ENCODE results near the gene SLC12A4. TPM values are rescaled to one million over a fixed set of nuclear protein-coding genes. Genes with fewer than 3 reads are reported as not detected.
A peak's percentile ranks its signal among the peaks of the same experiment; 100 is the strongest.

The SLC12A4 gene
- polyA plus RNA-seq, 1 experiment, result 115 TPM

- ChIA-PET CTCF (interaction anchor here (0.9 to 2.2 kb wide), 4 partner anchors 10 to 58 kb away, joined by 3 to 5 read pairs (median 4); no protein-coding TSS in a partner anchor), POLR2A (interaction anchor here (0.7 kb wide), 1 partner anchor 255 kb away, joined by 3 read pairs; no protein-coding TSS in a partner anchor)
- DNase-seq (ENCODE audit: low read depth), result no peak
- H3K27me3 ChIP-seq (ENCODE audit: control insufficient read depth, insufficient read depth, low read length), result 0 out of 2 replicates have a peak, but pooled peaks cover 5% of the 10 kb centered on the region
- no peak overlapping the region for H3K4me3 ChIP-seq (ENCODE audit: low read depth, low read length)
- H3K36me3 ChIP-seq (ENCODE audit: control insufficient read depth, insufficient read depth, low read length), result no peaks in the 10 kb centered on the region
- TF ChIP-seq, protein P1, sequence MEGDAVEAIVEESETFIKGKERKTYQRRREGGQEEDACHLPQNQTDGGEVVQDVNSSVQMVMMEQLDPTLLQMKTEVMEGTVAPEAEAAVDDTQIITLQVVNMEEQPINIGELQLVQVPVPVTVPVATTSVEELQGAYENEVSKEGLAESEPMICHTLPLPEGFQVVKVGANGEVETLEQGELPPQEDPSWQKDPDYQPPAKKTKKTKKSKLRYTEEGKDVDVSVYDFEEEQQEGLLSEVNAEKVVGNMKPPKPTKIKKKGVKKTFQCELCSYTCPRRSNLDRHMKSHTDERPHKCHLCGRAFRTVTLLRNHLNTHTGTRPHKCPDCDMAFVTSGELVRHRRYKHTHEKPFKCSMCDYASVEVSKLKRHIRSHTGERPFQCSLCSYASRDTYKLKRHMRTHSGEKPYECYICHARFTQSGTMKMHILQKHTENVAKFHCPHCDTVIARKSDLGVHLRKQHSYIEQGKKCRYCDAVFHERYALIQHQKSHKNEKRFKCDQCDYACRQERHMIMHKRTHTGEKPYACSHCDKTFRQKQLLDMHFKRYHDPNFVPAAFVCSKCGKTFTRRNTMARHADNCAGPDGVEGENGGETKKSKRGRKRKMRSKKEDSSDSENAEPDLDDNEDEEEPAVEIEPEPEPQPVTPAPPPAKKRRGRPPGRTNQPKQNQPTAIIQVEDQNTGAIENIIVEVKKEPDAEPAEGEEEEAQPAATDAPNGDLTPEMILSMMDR (IDR thresholded peaks at IDR 0.05; ENCODE audit: insufficient read depth, low read depth, low read length), result no peak
Observed at GRCh38 chr16:67982011-67982696, 13.7 kb upstream of the SLC12A4 start.

DNA sequence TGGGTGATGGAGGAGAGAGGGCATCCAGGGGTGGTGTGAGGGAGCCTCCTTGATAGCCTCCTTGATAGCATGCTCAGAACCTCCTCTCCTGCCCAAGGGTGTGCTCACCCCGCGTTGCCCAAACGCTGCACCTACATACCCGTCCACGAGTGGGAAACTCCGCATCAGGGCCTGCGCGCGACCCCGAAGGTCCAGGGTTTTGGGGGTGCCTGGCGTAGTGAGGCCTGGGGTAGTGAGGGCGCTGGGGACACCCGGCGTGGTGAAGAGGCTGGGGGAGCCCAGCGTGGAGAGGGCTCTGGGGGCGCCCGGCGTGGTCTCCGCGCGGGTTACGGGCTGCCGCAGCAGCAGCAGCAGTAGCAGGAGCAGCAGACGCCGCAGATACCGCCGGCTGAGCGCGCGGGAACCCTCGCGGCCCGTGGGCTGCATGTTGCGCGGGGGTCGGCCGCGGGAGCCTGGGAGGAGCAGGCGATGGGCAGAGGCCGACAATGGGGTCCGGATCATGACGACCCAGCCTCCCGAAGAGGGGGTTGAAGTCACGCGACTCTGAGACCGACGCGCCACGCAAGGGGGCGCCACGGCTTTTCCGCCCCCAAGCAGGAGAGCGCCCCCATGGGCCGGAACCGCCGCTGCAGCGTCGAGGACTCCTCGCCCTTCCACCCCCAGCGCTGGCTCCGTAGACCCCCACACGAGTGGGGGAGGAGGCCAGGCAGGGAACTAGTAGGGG is 11.7 kb upstream of the SLC12A4 start, which contains the start of gene DPEP3:
Gene DPEP3, minus strand, starts transcription at position 545 of the 724 bp plus-strand sequence. Its CDS starts 119 bp downstream, at position 426.
- H3K4me3 ChIP-seq (ENCODE audit: low read depth, low read length), result no peak within 1 kb of the TSS
- ChIA-PET CTCF (interaction anchor here (0.6 kb wide), 1 partner anchor 11 kb away, joined by 3 read pairs; no protein-coding TSS in a partner anchor), POLR2A (no interaction called here)
- TF ChIP-seq, protein P1 (IDR thresholded peaks at IDR 0.05; ENCODE audit: insufficient read depth, low read depth, low read length), result peak; percentile 31; the same call in 1 of the 2 replicates
- DNase-seq (ENCODE audit: low read depth), result no peak
- H3K36me3 ChIP-seq (ENCODE audit: control insufficient read depth, insufficient read depth, low read length), result no peaks in the 10 kb centered on the region
- H3K27me3 ChIP-seq (ENCODE audit: control insufficient read depth, insufficient read depth, low read length), result peaks cover 13% of the 10 kb centered on the region

- H3K4me3 ChIP-seq (ENCODE audit: low read depth, low read length), result no peak overlapping the region
- DNase-seq (ENCODE audit: low read depth), result no peak
- TF ChIP-seq, protein P1 (IDR thresholded peaks at IDR 0.05; ENCODE audit: insufficient read depth, low read depth, low read length), result no peak
- H3K27me3 ChIP-seq (ENCODE audit: control insufficient read depth, insufficient read depth, low read length), result peaks cover 13% of the 10 kb centered on the region
- CTCF ChIA-PET, result interaction anchor here (0.9 to 1.3 kb wide), 3 partner anchors 16 to 95 kb away, joined by 3 to 4 read pairs (median 3); no protein-coding TSS in a partner anchor
- no peaks in the 10 kb centered on the region for H3K36me3 ChIP-seq (ENCODE audit: control insufficient read depth, insufficient read depth, low read length)
- POLR2A ChIA-PET, result no interaction called here
Observed at GRCh38 chr16:67977469-67978227, 9.2 kb upstream of the SLC12A4 start.

GRCh38 chr16:67977005-67977404 is 8.6 kb upstream of the SLC12A4 start:
- no peak for DNase-seq (ENCODE audit: low read depth)
- POLR2A ChIA-PET, result no interaction called here
- H3K36me3 ChIP-seq (ENCODE audit: control insufficient read depth, insufficient read depth, low read length), result no peaks in the 10 kb centered on the region
- peaks cover 13% of the 10 kb centered on the region for H3K27me3 ChIP-seq (ENCODE audit: control insufficient read depth, insufficient read depth, low read length)
- CTCF ChIA-PET, result interaction anchor here (1.7 kb wide), 1 partner anchor 88 kb away, joined by 4 read pairs; no protein-coding TSS in a partner anchor
- no peak overlapping the region for H3K4me3 ChIP-seq (ENCODE audit: low read depth, low read length)
- TF ChIP-seq, protein P1 (IDR thresholded peaks at IDR 0.05; ENCODE audit: insufficient read depth, low read depth, low read length), result no peak
